GM21526 (cell line): ENCODE data around the gene MLH1.
A peak's percentile ranks its signal among the peaks of the same experiment; 100 is the strongest.
"Not testable (repeated sequence)": the region's sequence is repeated elsewhere in the genome, so short reads cannot be mapped to it uniquely, and the experiment has no call there.

Source experiments
- ATAC-seq: cut with Tn5 transposase; IDR thresholded peaks from one replicate; pipeline ENCODE4 v1.9.1; 2021; ENCODE audit warnings: moderate library complexity; ENCODE audit not compliant: unreplicated experiment, low FRiP score

The MLH1 gene

GRCh38 chr3:36993326-36994283, at the start of gene MLH1:
MLH1 (plus strand) TSS chr3:36993518; CDS start chr3:36993548, 30 bp downstream.
- ATAC-seq, result peak; percentile 93

GRCh38 chr3:36943601-36944000, 49.7 kb upstream of the MLH1 start:
- no peak for ATAC-seq

- peak; percentile 43 for ATAC-seq
Observed at GRCh38 chr3:36944012-36944640, 49.2 kb upstream of the MLH1 start.

- peak; percentile 51 for ATAC-seq
Observed at GRCh38 chr3:36944641-36945270, 48.6 kb upstream of the MLH1 start, which contains the start of gene TRANK1. TRANK1 (minus strand) TSS chr3:36945054; CDS start chr3:36944809, 245 bp downstream.

- ATAC-seq, result no peak
Observed at GRCh38 chr3:36945333-36945980, 47.9 kb upstream of the MLH1 start.

- ATAC-seq, result not testable (repeated sequence)
Observed at GRCh38 chr3:36947814-36948213, 45.5 kb upstream of the MLH1 start.

GRCh38 chr3:36954452-36955134, 38.7 kb upstream of the MLH1 start:
- ATAC-seq, result no peak

GRCh38 chr3:36956155-36956554, 37.2 kb upstream of the MLH1 start:
- no peak for ATAC-seq

GRCh38 chr3:36957063-36957462, 36.3 kb upstream of the MLH1 start:
- ATAC-seq, result no peak

GRCh38 chr3:36957862-36958686, 35.2 kb upstream of the MLH1 start:
- no peak for ATAC-seq

GRCh38 chr3:36959821-36960220, 33.5 kb upstream of the MLH1 start:
- no peak for ATAC-seq

GRCh38 chr3:36960502-36960901, 32.8 kb upstream of the MLH1 start:
- no peak for ATAC-seq

- not testable (repeated sequence) for ATAC-seq
Observed at GRCh38 chr3:36963008-36963407, 30.3 kb upstream of the MLH1 start.

GRCh38 chr3:36964331-36964730, 29.0 kb upstream of the MLH1 start:
- no peak for ATAC-seq

- no peak for ATAC-seq
Observed at GRCh38 chr3:36964817-36965216, 28.5 kb upstream of the MLH1 start.

GRCh38 chr3:36965440-36965839, 27.9 kb upstream of the MLH1 start:
- no peak for ATAC-seq

- ATAC-seq, result no peak
Observed at GRCh38 chr3:36969085-36969484, 24.2 kb upstream of the MLH1 start.

- ATAC-seq, result peak; percentile 99
Observed at GRCh38 chr3:36969540-36970432, 23.5 kb upstream of the MLH1 start.
